H9 (cell line): ENCODE measurements around the gene UCKL1. TPM values are rescaled to one million over a fixed set of nuclear protein-coding genes. Genes with fewer than 3 reads are reported as not detected.

Experiments used
- DNase-seq: peaks from one replicate; pipeline ENCODE4 v3.0.0-alpha.2; 2017
- H2AFZ ChIP-seq: one replicate; pipeline ENCODE4 v1.6.1; 2013; ENCODE audit warnings: mild to moderate bottlenecking, low read length, control low read depth, moderate library complexity
- H2AK5ac ChIP-seq: 2 replicates; pipeline ENCODE4 v1.6.1; 2013; ENCODE audit warnings: low read length, control low read depth, mixed read lengths; ENCODE audit not compliant: insufficient read length
- H2BK120ac ChIP-seq: one replicate; pipeline ENCODE4 v1.6.1; 2013; ENCODE audit warnings: low read depth, mild to moderate bottlenecking, low read length, control low read depth, inconsistent platforms; ENCODE audit not compliant: poor library complexity, severe bottlenecking
- H2BK12ac ChIP-seq: 2 replicates; pipeline ENCODE4 v1.6.1; 2013; ENCODE audit warnings: low read length, control low read depth, mixed read lengths, low read depth; ENCODE audit not compliant: insufficient read length
- H2BK15ac ChIP-seq: 2 replicates; pipeline ENCODE4 v1.6.1; 2013; ENCODE audit warnings: low read depth, low read length, control low read depth
- H2BK20ac ChIP-seq: one replicate; pipeline ENCODE4 v1.6.1; 2013; ENCODE audit warnings: low read depth, mild to moderate bottlenecking, low read length, control low read depth, inconsistent platforms; ENCODE audit not compliant: poor library complexity, severe bottlenecking
- H2BK5ac ChIP-seq: 2 replicates; pipeline ENCODE4 v1.6.1; 2013; ENCODE audit warnings: low read length, control low read depth, mixed read lengths; ENCODE audit not compliant: insufficient read length
- H3K14ac ChIP-seq: 2 replicates; pipeline ENCODE4 v1.6.1; 2013; ENCODE audit warnings: low read length, control low read depth; ENCODE audit not compliant: insufficient read depth
- H3K18ac ChIP-seq: 2 replicates; pipeline ENCODE4 v1.6.1; 2013; ENCODE audit warnings: low read depth, mild to moderate bottlenecking, mixed read lengths, low read length, control low read depth; ENCODE audit not compliant: insufficient read length
- H3K23ac ChIP-seq: 2 replicates; pipeline ENCODE4 v1.6.1; 2013; ENCODE audit warnings: low read length, control low read depth, mixed read lengths, low read depth; ENCODE audit not compliant: insufficient read length
- H3K23me2 ChIP-seq: 2 replicates; pipeline ENCODE4 v1.6.1; 2013; ENCODE audit warnings: low read depth, mild to moderate bottlenecking, mixed read lengths, low read length, control low read depth; ENCODE audit not compliant: insufficient read length, poor library complexity, severe bottlenecking
- H3K27ac ChIP-seq: 2 replicates; pipeline ENCODE4 v1.5.1; 2013; ENCODE audit warnings: low read length, control low read depth, mixed read lengths, low read depth; ENCODE audit not compliant: insufficient read length
- H3K27me3 ChIP-seq: 2 replicates; pipeline ENCODE4 v1.6.1; 2013; ENCODE audit warnings: low read length, control low read depth, inconsistent platforms; ENCODE audit not compliant: insufficient read depth
- H3K4ac ChIP-seq: 2 replicates; pipeline ENCODE4 v1.6.1; 2013; ENCODE audit warnings: low read depth, mild to moderate bottlenecking, control low read depth, inconsistent platforms, low read length, moderate library complexity
- H3K4me1 ChIP-seq: 2 replicates; pipeline ENCODE4 v1.6.1; 2013; ENCODE audit warnings: low read length, control low read depth, inconsistent platforms; ENCODE audit not compliant: insufficient read depth
- H3K4me2 ChIP-seq: 2 replicates; pipeline ENCODE4 v1.6.1; 2013; ENCODE audit warnings: low read length, control low read depth, mixed read lengths; ENCODE audit not compliant: insufficient read length, insufficient read depth
- H3K56ac ChIP-seq: 2 replicates; pipeline ENCODE4 v1.6.1; 2013; ENCODE audit warnings: low read depth, mild to moderate bottlenecking, mixed read lengths, low read length, control low read depth; ENCODE audit not compliant: insufficient read length
- H3K79me1 ChIP-seq: 2 replicates; pipeline ENCODE4 v1.6.1; 2013; ENCODE audit warnings: low read depth, mild to moderate bottlenecking, moderate library complexity, low read length, control low read depth, inconsistent platforms; ENCODE audit not compliant: insufficient read depth, poor library complexity, severe bottlenecking
- H3K79me2 ChIP-seq: 2 replicates; pipeline ENCODE4 v1.6.1; 2013; ENCODE audit warnings: low read length, control low read depth, inconsistent platforms; ENCODE audit not compliant: insufficient read depth
- H3K9ac ChIP-seq: 2 replicates; pipeline ENCODE4 v1.6.1; 2013; ENCODE audit warnings: low read length, control low read depth, mixed read lengths; ENCODE audit not compliant: insufficient read length; ENCODE audit errors: extremely low read depth
- H3K9me3 ChIP-seq: one replicate; pipeline ENCODE4 v1.6.1; 2013; ENCODE audit warnings: low read depth, low read length, inconsistent platforms; ENCODE audit not compliant: control insufficient read depth
- H3T11ph ChIP-seq: one replicate; pipeline ENCODE4 v1.6.1; 2013; ENCODE audit warnings: mild to moderate bottlenecking, low read length, control low read depth, inconsistent platforms
- H4K20me1 ChIP-seq: one replicate; pipeline ENCODE4 v1.6.1; 2013; ENCODE audit not compliant: control insufficient read depth, insufficient read length, insufficient read depth
- H4K5ac ChIP-seq: 2 replicates; pipeline ENCODE4 v1.6.1; 2013; ENCODE audit warnings: low read depth, mild to moderate bottlenecking, mixed read lengths, low read length, control low read depth; ENCODE audit not compliant: insufficient read length
- H4K8ac ChIP-seq: replicated peaks from 2 replicates; pipeline ENCODE4 v1.6.1; 2013; ENCODE audit warnings: low read length, control low read depth, mixed read lengths, low read depth; ENCODE audit not compliant: insufficient read length
- H4K91ac ChIP-seq: 2 replicates; pipeline ENCODE4 v1.6.1; 2013; ENCODE audit warnings: low read depth, mild to moderate bottlenecking, moderate library complexity, mixed read lengths, low read length, control low read depth; ENCODE audit not compliant: insufficient read length
- H3K27ac Mint-ChIP-seq, 3 experiments: 2 replicates in 2 of 3; 3 replicates in 1 of 3; pipeline ENCODE4 v1.8.0; 2020 to 2021; ENCODE audit warnings: mixed read lengths in 3 of 3, mild to moderate bottlenecking in 1 of 3, moderate library complexity in 1 of 3
- H3K27me3 Mint-ChIP-seq: 2 replicates; pipeline ENCODE4 v1.8.0; 2021; ENCODE audit warnings: low read depth, mild to moderate bottlenecking, moderate library complexity, mixed read lengths
- H3K36me3 Mint-ChIP-seq, 3 experiments: 2 replicates in 2 of 3; 3 replicates in 1 of 3; pipeline ENCODE4 v1.8.0; 2020 to 2021; ENCODE audit warnings: low read depth in 3 of 3, mixed read lengths in 3 of 3; ENCODE audit not compliant: insufficient read depth in 1 of 3
- H3K4me1 Mint-ChIP-seq, 2 experiments: 2 replicates each; pipeline ENCODE4 v1.8.0; 2020; ENCODE audit warnings: mixed read lengths in 2 of 2
- H3K4me3 Mint-ChIP-seq, 2 experiments: 2 replicates in 1 of 2; 3 replicates in 1 of 2; pipeline ENCODE4 v1.8.0; 2020 to 2021; ENCODE audit warnings: mild to moderate bottlenecking in 2 of 2, mixed read lengths in 2 of 2, moderate library complexity in 1 of 2
- H3K9me3 Mint-ChIP-seq, 2 experiments: 2 replicates in 1 of 2; 3 replicates in 1 of 2; pipeline ENCODE4 v1.8.0; 2020; ENCODE audit warnings: mild to moderate bottlenecking in 2 of 2, mixed read lengths in 2 of 2, moderate library complexity in 1 of 2
- WGBS: extraction: QIAGEN DNeasy Blood & Tissue Kit; methylation state at CpG from one replicate; pipeline ENCODE4 v1.1.7; 2013; ENCODE audit warnings: missing lambda C conversion rate, low lambda C conversion rate, mixed read lengths; ENCODE audit not compliant: insufficient read length; ENCODE audit errors: extremely low coverage; 5-methylcytosine and 5-hydroxymethylcytosine counted together
- total RNA-seq: library from RNA; stranded (reverse); gene quantifications from 2 replicates; pipeline ENCODE4 v1.2.1, GENCODE V29; 2021
- TF ChIP-seq, protein P1 (sequence below): fragments of 200-600 bp; sonication (generic); conservative IDR thresholded peaks from 3 replicates; pipeline ENCODE4 v1.8.0; 2021; ENCODE audit warnings: antibody characterized with exemption, mild to moderate bottlenecking

Gene UCKL1
- total RNA-seq, 1 experiment from 2014 or later = 40.9 TPM

DNA sequence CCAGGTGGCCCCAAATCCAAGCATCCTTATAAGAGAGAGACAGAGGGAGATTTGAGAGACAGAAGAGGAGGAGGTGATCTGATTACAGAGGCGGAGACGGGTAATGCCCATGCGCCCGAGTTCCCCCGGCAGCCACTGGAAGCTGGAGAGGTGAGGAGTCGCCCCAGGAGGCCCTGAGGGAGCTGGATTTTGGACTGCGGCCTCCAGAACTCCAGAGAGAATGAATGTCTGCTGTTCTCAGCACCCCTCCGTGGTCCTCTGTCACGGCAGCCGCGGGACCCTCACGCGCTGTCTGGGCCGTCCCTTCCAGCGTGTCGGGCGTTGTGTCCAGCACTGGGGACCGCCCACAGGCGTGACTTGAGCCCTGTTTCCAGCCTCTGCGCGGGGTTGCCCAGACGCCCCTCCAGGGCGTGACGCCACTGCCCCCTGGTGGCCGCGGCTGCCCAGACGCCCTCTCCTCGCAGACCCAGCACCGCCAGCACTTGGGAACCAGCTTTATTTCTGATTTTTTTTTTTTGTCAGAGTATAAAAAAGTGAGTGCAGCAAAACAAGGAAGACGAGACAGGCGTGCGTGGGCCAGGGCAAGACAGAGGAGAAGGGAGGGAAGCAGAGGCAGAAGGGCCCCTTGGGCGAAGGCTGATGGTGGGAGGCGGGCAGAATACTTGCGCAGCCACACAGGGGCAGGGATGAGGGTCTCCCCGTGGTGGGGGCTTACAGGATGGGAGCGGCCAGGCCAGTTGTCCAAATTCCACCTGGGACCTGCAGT, 17.6 kb upstream of the UCKL1 start:
- Histone ChIP-seq H4K5ac (no peak overlapping the region), H3K4me1 (no peaks in the 10 kb centered on the region; the same call in 1 of the 2 replicates), H3K9ac (no peak overlapping the region), H2BK120ac (no peak overlapping the region), H3T11ph (no peak overlapping the region), H4K8ac (no peak overlapping the region), H4K91ac (no peak overlapping the region), H3K56ac (no peak overlapping the region), H2AK5ac (no peak overlapping the region), H3K18ac (no peak overlapping the region), H3K27ac (no peak overlapping the region), H2AFZ (no peak overlapping the region), H3K79me1 (no peaks in the 10 kb centered on the region), H3K79me2 (no peaks in the 10 kb centered on the region), H3K9me3 (no peaks in the 10 kb centered on the region), H3K4me2 (peak overlapping the region; percentile 17), H3K23me2 (peaks cover 15% of the 10 kb centered on the region), H2BK5ac (no peak overlapping the region), H2BK20ac (no peak overlapping the region), H2BK15ac (no peak overlapping the region), H3K4ac (no peak overlapping the region), H3K23ac (no peak overlapping the region), H3K27me3 (no peaks in the 10 kb centered on the region; the same call in 1 of the 2 replicates), H2BK12ac (no peak overlapping the region), H3K14ac (no peak overlapping the region), H4K20me1 (no peaks in the 10 kb centered on the region)
- no peaks in the 10 kb centered on the region for H3K9me3 Mint-ChIP-seq
- H3K4me3 Mint-ChIP-seq = peak overlapping the region; percentile 48 to 56
- no peak overlapping the region; a peak in 1 of 7 replicates for H3K27ac Mint-ChIP-seq
- peaks cover 20 to 24% of the 10 kb centered on the region in 2 experiments for H3K4me1 Mint-ChIP-seq
- H3K36me3 Mint-ChIP-seq = peaks cover 0 to 5% (median 3%) of the 10 kb centered on the region in 3 experiments; a peak in 3 of 7 replicates
- TF ChIP-seq, protein P1, sequence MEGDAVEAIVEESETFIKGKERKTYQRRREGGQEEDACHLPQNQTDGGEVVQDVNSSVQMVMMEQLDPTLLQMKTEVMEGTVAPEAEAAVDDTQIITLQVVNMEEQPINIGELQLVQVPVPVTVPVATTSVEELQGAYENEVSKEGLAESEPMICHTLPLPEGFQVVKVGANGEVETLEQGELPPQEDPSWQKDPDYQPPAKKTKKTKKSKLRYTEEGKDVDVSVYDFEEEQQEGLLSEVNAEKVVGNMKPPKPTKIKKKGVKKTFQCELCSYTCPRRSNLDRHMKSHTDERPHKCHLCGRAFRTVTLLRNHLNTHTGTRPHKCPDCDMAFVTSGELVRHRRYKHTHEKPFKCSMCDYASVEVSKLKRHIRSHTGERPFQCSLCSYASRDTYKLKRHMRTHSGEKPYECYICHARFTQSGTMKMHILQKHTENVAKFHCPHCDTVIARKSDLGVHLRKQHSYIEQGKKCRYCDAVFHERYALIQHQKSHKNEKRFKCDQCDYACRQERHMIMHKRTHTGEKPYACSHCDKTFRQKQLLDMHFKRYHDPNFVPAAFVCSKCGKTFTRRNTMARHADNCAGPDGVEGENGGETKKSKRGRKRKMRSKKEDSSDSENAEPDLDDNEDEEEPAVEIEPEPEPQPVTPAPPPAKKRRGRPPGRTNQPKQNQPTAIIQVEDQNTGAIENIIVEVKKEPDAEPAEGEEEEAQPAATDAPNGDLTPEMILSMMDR = peak; percentile 100
- DNase-seq = peak; percentile 88
- H3K27me3 Mint-ChIP-seq = peaks cover 16% of the 10 kb centered on the region
- WGBS = no CpG with 5 or more reads among the region's 37 CpGs
